Stimulated activated CD8-positive, alpha-beta memory T cell treated with anti-CD3 and anti-CD28 coated beads, Interleukin-12 subunit alpha, Interleukin-12 subunit beta, amount 100 ng/mL, for 24 hours (primary cell): Measurements from ENCODE around the gene CCDC167.

Experiments
- DNase-seq: peaks from one replicate; pipeline ENCODE4 v3.0.0-alpha.2; 2020; ENCODE audit errors: extremely low read depth

Gene CCDC167

GRCh38 chr6:37499433-37500293 lies at the start of gene CCDC167:
Gene CCDC167 (minus strand): TSS chr6:37499893. CDS start chr6:37499863, 30 bp downstream.
- DNase-seq = peak; percentile 96

GRCh38 chr6:37549154-37549553 lies 49.5 kb upstream of the CCDC167 start:
- DNase-seq = no peak

GRCh38 chr6:37548067-37548674 lies 48.5 kb upstream of the CCDC167 start:
- no peak for DNase-seq

- no peak for DNase-seq
These were observed 47.9 kb upstream of the CCDC167 start for GRCh38 chr6:37547564-37548061.

- no peak for DNase-seq
These were observed 46.6 kb upstream of the CCDC167 start for GRCh38 chr6:37546141-37546871.

GRCh38 chr6:37544530-37544929 lies 44.8 kb upstream of the CCDC167 start:
- no peak for DNase-seq

- DNase-seq = no peak
These were observed 43.7 kb upstream of the CCDC167 start for GRCh38 chr6:37543361-37543760.

GRCh38 chr6:37541346-37541745 lies 41.7 kb upstream of the CCDC167 start:
- DNase-seq = no peak

GRCh38 chr6:37540390-37540789 lies 40.7 kb upstream of the CCDC167 start:
- no peak for DNase-seq

GRCh38 chr6:37540029-37540352 lies 40.3 kb upstream of the CCDC167 start:
- no peak for DNase-seq

GRCh38 chr6:37539171-37540028 lies 39.7 kb upstream of the CCDC167 start:
- no peak for DNase-seq

GRCh38 chr6:37538107-37538506 lies 38.4 kb upstream of the CCDC167 start:
- DNase-seq = no peak

- DNase-seq = no peak
These were observed 37.9 kb upstream of the CCDC167 start for GRCh38 chr6:37537548-37537947.

- no peak for DNase-seq
These were observed 36.9 kb upstream of the CCDC167 start for GRCh38 chr6:37536491-37537190.

- DNase-seq = no peak
These were observed 36.2 kb upstream of the CCDC167 start for GRCh38 chr6:37535759-37536490.

GRCh38 chr6:37535428-37535758 lies 35.7 kb upstream of the CCDC167 start:
- DNase-seq = no peak

GRCh38 chr6:37534893-37535292 lies 35.2 kb upstream of the CCDC167 start:
- DNase-seq = no peak

GRCh38 chr6:37532122-37532521 lies 32.4 kb upstream of the CCDC167 start:
- no peak for DNase-seq

- DNase-seq = no peak
These were observed 31.8 kb upstream of the CCDC167 start for GRCh38 chr6:37531437-37532036.

GRCh38 chr6:37531026-37531425 lies 31.3 kb upstream of the CCDC167 start:
- DNase-seq = no peak
